ENCODE data around the gene PLXNB2.

Gene PLXNB2

DNA sequence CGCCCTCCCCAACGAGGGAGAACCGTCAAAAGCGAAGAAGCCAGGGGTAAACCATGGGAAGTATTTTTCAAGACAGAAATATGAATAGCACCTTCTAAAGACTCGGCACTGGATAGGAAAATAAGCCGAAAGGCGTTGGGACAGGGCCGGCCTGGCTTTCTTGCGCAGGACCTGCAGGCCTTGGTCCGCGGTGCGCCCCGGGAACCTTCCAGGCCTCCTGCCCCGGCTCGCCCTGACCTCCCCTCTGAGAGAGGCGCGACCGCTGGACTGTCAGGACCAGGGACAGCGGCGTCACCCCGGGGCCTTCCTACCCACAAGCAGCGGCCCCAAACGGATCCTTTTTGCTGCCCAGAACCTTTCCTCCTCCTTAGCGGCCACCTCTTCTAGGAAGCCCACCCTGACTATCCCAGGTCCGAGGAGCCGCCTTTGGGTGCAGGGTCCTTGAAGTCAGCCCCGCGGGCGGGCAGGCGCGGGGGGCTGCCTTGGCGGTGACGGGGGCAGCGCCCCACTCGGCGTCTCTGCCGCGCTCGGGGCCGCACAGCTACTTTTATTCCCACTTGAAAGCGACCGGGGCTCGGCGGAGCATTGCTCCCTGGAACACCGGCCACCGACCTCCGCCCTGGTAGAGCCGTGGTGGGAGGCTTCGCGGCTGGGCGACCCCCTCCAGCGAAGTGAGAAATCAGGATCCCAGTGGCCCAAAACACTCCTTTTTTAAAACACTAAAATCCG lies 36.6 kb downstream of the PLXNB2 start (continued):
- TF ChIP-seq ZNF776 (tag by site-specific recombination; IDR thresholded peaks at IDR 0.05; ENCODE audit: borderline replicate concordance) (no peak), ZNF404 (tag by site-specific recombination; IDR thresholded peaks at IDR 0.05) (no peak), ZBTB20 (tag by site-specific recombination; IDR thresholded peaks at IDR 0.05) (peak; percentile 77; the same call in 1 of the 2 replicates), ZNF558 (tag by site-specific recombination; IDR thresholded peaks at IDR 0.05) (no peak), ZNF658 (tag by site-specific recombination; IDR thresholded peaks at IDR 0.05) (no peak), ZNF138 (tag by site-specific recombination; IDR thresholded peaks at IDR 0.05; ENCODE audit: borderline replicate concordance) (no peak), ZBTB8A (tag by site-specific recombination; IDR thresholded peaks at IDR 0.05) (peak; percentile 7), KLF8 (tag by site-specific recombination; IDR thresholded peaks at IDR 0.05) (0 out of 2 replicates have a peak, but pooled peaks have one; percentile 16), EGR2 (tag by site-specific recombination; IDR thresholded peaks at IDR 0.05; ENCODE audit: low read depth) (no peak), ZEB2 (tag by site-specific recombination; IDR thresholded peaks at IDR 0.05) (0 out of 2 replicates have a peak, but pooled peaks have one; percentile 25), KLF7 (tag by site-specific recombination; IDR thresholded peaks at IDR 0.05; ENCODE audit: borderline replicate concordance) (no peak)
- TF ChIP-seq, protein P1, sequence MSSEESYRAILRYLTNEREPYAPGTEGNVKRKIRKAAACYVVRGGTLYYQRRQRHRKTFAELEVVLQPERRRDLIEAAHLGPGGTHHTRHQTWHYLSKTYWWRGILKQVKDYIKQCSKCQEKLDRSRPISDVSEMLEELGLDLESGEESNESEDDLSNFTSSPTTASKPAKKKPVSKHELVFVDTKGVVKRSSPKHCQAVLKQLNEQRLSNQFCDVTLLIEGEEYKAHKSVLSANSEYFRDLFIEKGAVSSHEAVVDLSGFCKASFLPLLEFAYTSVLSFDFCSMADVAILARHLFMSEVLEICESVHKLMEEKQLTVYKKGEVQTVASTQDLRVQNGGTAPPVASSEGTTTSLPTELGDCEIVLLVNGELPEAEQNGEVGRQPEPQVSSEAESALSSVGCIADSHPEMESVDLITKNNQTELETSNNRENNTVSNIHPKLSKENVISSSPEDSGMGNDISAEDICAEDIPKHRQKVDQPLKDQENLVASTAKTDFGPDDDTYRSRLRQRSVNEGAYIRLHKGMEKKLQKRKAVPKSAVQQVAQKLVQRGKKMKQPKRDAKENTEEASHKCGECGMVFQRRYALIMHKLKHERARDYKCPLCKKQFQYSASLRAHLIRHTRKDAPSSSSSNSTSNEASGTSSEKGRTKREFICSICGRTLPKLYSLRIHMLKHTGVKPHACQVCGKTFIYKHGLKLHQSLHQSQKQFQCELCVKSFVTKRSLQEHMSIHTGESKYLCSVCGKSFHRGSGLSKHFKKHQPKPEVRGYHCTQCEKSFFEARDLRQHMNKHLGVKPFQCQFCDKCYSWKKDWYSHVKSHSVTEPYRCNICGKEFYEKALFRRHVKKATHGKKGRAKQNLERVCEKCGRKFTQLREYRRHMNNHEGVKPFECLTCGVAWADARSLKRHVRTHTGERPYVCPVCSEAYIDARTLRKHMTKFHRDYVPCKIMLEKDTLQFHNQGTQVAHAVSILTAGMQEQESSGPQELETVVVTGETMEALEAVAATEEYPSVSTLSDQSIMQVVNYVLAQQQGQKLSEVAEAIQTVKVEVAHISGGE (tag by site-specific recombination; conservative IDR thresholded peaks at IDR 0.05; ENCODE audit: low read depth), result 0 out of 2 replicates have a peak, but pooled peaks have one; percentile 19
- TF ChIP-seq, protein P2, sequence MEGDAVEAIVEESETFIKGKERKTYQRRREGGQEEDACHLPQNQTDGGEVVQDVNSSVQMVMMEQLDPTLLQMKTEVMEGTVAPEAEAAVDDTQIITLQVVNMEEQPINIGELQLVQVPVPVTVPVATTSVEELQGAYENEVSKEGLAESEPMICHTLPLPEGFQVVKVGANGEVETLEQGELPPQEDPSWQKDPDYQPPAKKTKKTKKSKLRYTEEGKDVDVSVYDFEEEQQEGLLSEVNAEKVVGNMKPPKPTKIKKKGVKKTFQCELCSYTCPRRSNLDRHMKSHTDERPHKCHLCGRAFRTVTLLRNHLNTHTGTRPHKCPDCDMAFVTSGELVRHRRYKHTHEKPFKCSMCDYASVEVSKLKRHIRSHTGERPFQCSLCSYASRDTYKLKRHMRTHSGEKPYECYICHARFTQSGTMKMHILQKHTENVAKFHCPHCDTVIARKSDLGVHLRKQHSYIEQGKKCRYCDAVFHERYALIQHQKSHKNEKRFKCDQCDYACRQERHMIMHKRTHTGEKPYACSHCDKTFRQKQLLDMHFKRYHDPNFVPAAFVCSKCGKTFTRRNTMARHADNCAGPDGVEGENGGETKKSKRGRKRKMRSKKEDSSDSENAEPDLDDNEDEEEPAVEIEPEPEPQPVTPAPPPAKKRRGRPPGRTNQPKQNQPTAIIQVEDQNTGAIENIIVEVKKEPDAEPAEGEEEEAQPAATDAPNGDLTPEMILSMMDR (tag by site-specific recombination; IDR thresholded peaks at IDR 0.05), result 0 out of 2 replicates have a peak, but pooled peaks have one; percentile 1
- TF ChIP-seq, protein P3, sequence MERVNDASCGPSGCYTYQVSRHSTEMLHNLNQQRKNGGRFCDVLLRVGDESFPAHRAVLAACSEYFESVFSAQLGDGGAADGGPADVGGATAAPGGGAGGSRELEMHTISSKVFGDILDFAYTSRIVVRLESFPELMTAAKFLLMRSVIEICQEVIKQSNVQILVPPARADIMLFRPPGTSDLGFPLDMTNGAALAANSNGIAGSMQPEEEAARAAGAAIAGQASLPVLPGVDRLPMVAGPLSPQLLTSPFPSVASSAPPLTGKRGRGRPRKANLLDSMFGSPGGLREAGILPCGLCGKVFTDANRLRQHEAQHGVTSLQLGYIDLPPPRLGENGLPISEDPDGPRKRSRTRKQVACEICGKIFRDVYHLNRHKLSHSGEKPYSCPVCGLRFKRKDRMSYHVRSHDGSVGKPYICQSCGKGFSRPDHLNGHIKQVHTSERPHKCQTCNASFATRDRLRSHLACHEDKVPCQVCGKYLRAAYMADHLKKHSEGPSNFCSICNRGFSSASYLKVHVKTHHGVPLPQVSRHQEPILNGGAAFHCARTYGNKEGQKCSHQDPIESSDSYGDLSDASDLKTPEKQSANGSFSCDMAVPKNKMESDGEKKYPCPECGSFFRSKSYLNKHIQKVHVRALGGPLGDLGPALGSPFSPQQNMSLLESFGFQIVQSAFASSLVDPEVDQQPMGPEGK (tag by site-specific recombination; IDR thresholded peaks at IDR 0.05), result peak; percentile 42; the same call in 1 of the 2 replicates

DNA sequence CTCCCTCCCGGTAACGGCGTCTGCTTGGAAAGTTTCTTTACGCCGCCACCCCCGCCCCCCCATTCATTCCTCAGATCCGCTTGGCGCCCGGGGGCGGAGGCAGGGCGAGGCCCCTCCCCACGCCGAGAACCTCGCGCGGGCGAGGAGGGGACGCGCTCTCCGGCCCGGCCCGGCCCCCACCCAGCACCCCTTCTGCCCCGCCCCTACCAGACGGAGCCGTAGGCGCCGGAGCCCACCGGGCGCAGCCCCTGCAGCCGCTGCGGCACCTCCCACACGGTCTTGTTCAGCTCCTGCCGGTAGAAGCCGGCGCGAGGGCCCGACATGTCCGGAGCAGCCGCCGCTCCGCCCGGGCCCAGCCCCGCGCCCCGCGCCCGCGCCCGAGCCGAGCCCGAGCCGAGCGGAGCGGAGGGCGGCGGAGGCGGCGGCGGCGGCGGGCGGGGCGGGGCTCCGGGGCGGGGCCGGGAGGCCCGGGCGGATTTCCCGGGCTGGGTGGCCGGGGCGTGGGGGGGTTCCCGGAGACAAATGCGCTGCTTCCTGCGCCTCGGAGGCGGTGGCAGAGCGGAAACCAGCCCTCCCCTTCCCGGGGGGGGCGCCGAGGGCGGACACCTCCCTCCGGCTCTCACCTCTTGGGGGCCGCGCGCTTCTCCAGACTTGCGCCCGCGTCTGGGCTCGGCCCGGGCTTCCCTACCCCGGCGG lies 37.3 kb downstream of the PLXNB2 start, which contains the start of gene MAPK11:
Gene MAPK11, minus strand, starts transcription at position 411 of the 696 bp plus-strand sequence. Its CDS starts 88 bp downstream, at position 323.
- H3K27ac ChIP-seq (ENCODE audit: extremely low read depth, low read depth, low read length), result peak within 1 kb of the TSS; percentile 64
- no peaks in the 10 kb centered on the region for H3K9me3 ChIP-seq (ENCODE audit: control insufficient read depth, insufficient read depth, low read depth, low read length)
- peaks cover 0 to 8% of the 10 kb centered on the region in 2 experiments; a peak in 1 of 3 replicates for H3K36me3 ChIP-seq (ENCODE audit: control insufficient read depth in 2 of 2, insufficient read depth in 1 of 2, low read length in 2 of 2)
- peaks cover 14% of the 10 kb centered on the region for H3K4me1 ChIP-seq (ENCODE audit: control insufficient read depth, insufficient read depth, low read length)
- CTCF ChIA-PET, result no interaction called here
- POLR2A ChIA-PET, result interaction anchor here (0.7 to 1.3 kb wide), 2 partner anchors 12 to 47 kb away, joined by 3 read pairs; no protein-coding TSS in a partner anchor
- H3K4me3 ChIP-seq (ENCODE audit: low read depth, low read length), result peak within 1 kb of the TSS; percentile 48
- peak; percentile 90 for TF ChIP-seq ZBTB8A (tag by site-specific recombination; IDR thresholded peaks at IDR 0.05)
- no peak for TF ChIP-seq ZFP37 (tag by site-specific recombination; IDR thresholded peaks at IDR 0.05)
- TF ChIP-seq ZFP3 (tag by site-specific recombination; IDR thresholded peaks at IDR 0.05; ENCODE audit: low read depth), result no peak
- TF ChIP-seq ZFP69B (tag by site-specific recombination; IDR thresholded peaks at IDR 0.05), result no peak
- TF ChIP-seq FEZF1 (tag by site-specific recombination; IDR thresholded peaks at IDR 0.05), result no peak
- TF ChIP-seq, protein P2 (tag by site-specific recombination; IDR thresholded peaks at IDR 0.05), result 0 out of 2 replicates have a peak, but pooled peaks have one; percentile 20
- TF ChIP-seq, protein P4, sequence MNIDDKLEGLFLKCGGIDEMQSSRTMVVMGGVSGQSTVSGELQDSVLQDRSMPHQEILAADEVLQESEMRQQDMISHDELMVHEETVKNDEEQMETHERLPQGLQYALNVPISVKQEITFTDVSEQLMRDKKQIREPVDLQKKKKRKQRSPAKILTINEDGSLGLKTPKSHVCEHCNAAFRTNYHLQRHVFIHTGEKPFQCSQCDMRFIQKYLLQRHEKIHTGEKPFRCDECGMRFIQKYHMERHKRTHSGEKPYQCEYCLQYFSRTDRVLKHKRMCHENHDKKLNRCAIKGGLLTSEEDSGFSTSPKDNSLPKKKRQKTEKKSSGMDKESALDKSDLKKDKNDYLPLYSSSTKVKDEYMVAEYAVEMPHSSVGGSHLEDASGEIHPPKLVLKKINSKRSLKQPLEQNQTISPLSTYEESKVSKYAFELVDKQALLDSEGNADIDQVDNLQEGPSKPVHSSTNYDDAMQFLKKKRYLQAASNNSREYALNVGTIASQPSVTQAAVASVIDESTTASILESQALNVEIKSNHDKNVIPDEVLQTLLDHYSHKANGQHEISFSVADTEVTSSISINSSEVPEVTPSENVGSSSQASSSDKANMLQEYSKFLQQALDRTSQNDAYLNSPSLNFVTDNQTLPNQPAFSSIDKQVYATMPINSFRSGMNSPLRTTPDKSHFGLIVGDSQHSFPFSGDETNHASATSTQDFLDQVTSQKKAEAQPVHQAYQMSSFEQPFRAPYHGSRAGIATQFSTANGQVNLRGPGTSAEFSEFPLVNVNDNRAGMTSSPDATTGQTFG (tag by site-specific recombination; IDR thresholded peaks at IDR 0.05; ENCODE audit: borderline replicate concordance), result no peak
- TF ChIP-seq ZNF202 (tag by site-specific recombination; IDR thresholded peaks at IDR 0.05; ENCODE audit: borderline replicate concordance), result no peak
- TF ChIP-seq KLF16 (tag by site-specific recombination; IDR thresholded peaks at IDR 0.05), result no peak
- TF ChIP-seq ZBTB21 (tag by site-specific recombination; IDR thresholded peaks at IDR 0.05), result no peak

Data from HEK293 (cell line).